ENCODE results near the gene LMO1.
A peak's percentile ranks its signal among the peaks of the same experiment; 100 is the strongest.

LMO1 gene

GRCh38 chr11:8234910-8235309 lies 28.8 kb downstream of the LMO1 start:
- no peaks in the 10 kb centered on the region for H3K36me3 Mint-ChIP-seq
- peaks cover 7% of the 10 kb centered on the region for H3K4me1 Mint-ChIP-seq
- peaks cover 3% of the 10 kb centered on the region for H3K27me3 Mint-ChIP-seq
- H3K9me3 Mint-ChIP-seq, result no peaks in the 10 kb centered on the region
- ATAC-seq (ENCODE audit: low read depth) (peak; percentile 63), DNase-seq (ENCODE audit: low spot score in 2 of 2) (no peak)
- H3K27ac Mint-ChIP-seq, result no peak overlapping the region
- H3K4me3 Mint-ChIP-seq, result no peak overlapping the region

- H3K27ac Mint-ChIP-seq, result no peak overlapping the region
These were observed 29.3 kb downstream of the LMO1 start for GRCh38 chr11:8234425-8234821.

GRCh38 chr11:8233691-8234424 lies 29.8 kb downstream of the LMO1 start:
- no peak overlapping the region for H3K4me3 Mint-ChIP-seq
- no peaks in the 10 kb centered on the region for H3K36me3 Mint-ChIP-seq
- H3K27ac Mint-ChIP-seq, result no peak overlapping the region
- no peak for ATAC-seq (ENCODE audit: low read depth)
- DNase-seq (ENCODE audit: low spot score in 2 of 2), result no peak
- peaks cover 3% of the 10 kb centered on the region for H3K27me3 Mint-ChIP-seq
- peaks cover 7% of the 10 kb centered on the region for H3K4me1 Mint-ChIP-seq
- no peaks in the 10 kb centered on the region for H3K9me3 Mint-ChIP-seq

More at GRCh38 chr11:8234425-8234821, 29.3 kb downstream of the LMO1 start:
- Mint-ChIP-seq H3K27me3 (peaks cover 3% of the 10 kb centered on the region), H3K4me3 (no peak overlapping the region), H3K9me3 (no peaks in the 10 kb centered on the region), H3K4me1 (peaks cover 7% of the 10 kb centered on the region), H3K36me3 (no peaks in the 10 kb centered on the region)
- no peak for DNase-seq (ENCODE audit: low spot score in 2 of 2)
- no peak for ATAC-seq (ENCODE audit: low read depth)

- no peaks in the 10 kb centered on the region for H3K36me3 Mint-ChIP-seq
- DNase-seq (ENCODE audit: low spot score in 2 of 2), result no peak
- no peak overlapping the region for H3K27ac Mint-ChIP-seq
- no peak for ATAC-seq (ENCODE audit: low read depth)
- peaks cover 7% of the 10 kb centered on the region for H3K4me1 Mint-ChIP-seq
- H3K9me3 Mint-ChIP-seq, result no peaks in the 10 kb centered on the region
- no peaks in the 10 kb centered on the region for H3K27me3 Mint-ChIP-seq
- no peak overlapping the region for H3K4me3 Mint-ChIP-seq
These were observed 30.6 kb downstream of the LMO1 start for GRCh38 chr11:8232849-8233606.

GRCh38 chr11:8232414-8232813 lies 31.3 kb downstream of the LMO1 start:
- H3K27me3 Mint-ChIP-seq, result no peaks in the 10 kb centered on the region
- no peak for DNase-seq (ENCODE audit: low spot score in 2 of 2)
- H3K27ac Mint-ChIP-seq, result no peak overlapping the region
- no peak overlapping the region for H3K4me3 Mint-ChIP-seq
- no peaks in the 10 kb centered on the region for H3K36me3 Mint-ChIP-seq
- no peak for ATAC-seq (ENCODE audit: low read depth)
- peaks cover 7% of the 10 kb centered on the region for H3K4me1 Mint-ChIP-seq
- H3K9me3 Mint-ChIP-seq, result no peaks in the 10 kb centered on the region

GRCh38 chr11:8231979-8232378 lies 31.7 kb downstream of the LMO1 start:
- H3K36me3 Mint-ChIP-seq, result no peaks in the 10 kb centered on the region
- no peak overlapping the region for H3K4me3 Mint-ChIP-seq
- H3K9me3 Mint-ChIP-seq, result no peaks in the 10 kb centered on the region
- ATAC-seq (ENCODE audit: low read depth), result no peak
- H3K27ac Mint-ChIP-seq, result no peak overlapping the region
- no peaks in the 10 kb centered on the region for H3K27me3 Mint-ChIP-seq
- DNase-seq (ENCODE audit: low spot score in 2 of 2), result no peak
- peaks cover 7% of the 10 kb centered on the region for H3K4me1 Mint-ChIP-seq

- Mint-ChIP-seq H3K4me3 (no peak overlapping the region), H3K27ac (no peak overlapping the region), H3K9me3 (no peaks in the 10 kb centered on the region), H3K36me3 (no peaks in the 10 kb centered on the region), H3K4me1 (peaks cover 10% of the 10 kb centered on the region), H3K27me3 (no peaks in the 10 kb centered on the region)
- DNase-seq (ENCODE audit: low spot score in 2 of 2) (no peak), ATAC-seq (ENCODE audit: low read depth) (no peak)
These were observed 32.5 kb downstream of the LMO1 start for GRCh38 chr11:8230921-8231847.

- ATAC-seq (ENCODE audit: low read depth) (no peak), DNase-seq (ENCODE audit: low spot score in 2 of 2) (no peak)
- Mint-ChIP-seq H3K27ac (no peak overlapping the region), H3K27me3 (no peaks in the 10 kb centered on the region), H3K4me1 (peaks cover 12% of the 10 kb centered on the region), H3K9me3 (no peaks in the 10 kb centered on the region), H3K36me3 (no peaks in the 10 kb centered on the region), H3K4me3 (no peak overlapping the region)
These were observed 33.4 kb downstream of the LMO1 start for GRCh38 chr11:8230178-8230859.

GRCh38 chr11:8229299-8230177 lies 34.1 kb downstream of the LMO1 start:
- ATAC-seq (ENCODE audit: low read depth) (no peak), DNase-seq (ENCODE audit: low spot score in 2 of 2) (no peak)
- Mint-ChIP-seq H3K9me3 (no peaks in the 10 kb centered on the region), H3K27ac (no peak overlapping the region), H3K4me3 (no peak overlapping the region), H3K27me3 (no peaks in the 10 kb centered on the region), H3K4me1 (peaks cover 7% of the 10 kb centered on the region), H3K36me3 (no peaks in the 10 kb centered on the region)

GRCh38 chr11:8228231-8228630 lies 35.4 kb downstream of the LMO1 start:
- Mint-ChIP-seq H3K27ac (no peak overlapping the region), H3K36me3 (no peaks in the 10 kb centered on the region), H3K4me3 (no peak overlapping the region), H3K9me3 (no peaks in the 10 kb centered on the region), H3K4me1 (peaks cover 5% of the 10 kb centered on the region), H3K27me3 (peaks cover 1% of the 10 kb centered on the region)
- no peak for ATAC-seq (ENCODE audit: low read depth)
- DNase-seq (ENCODE audit: low spot score in 2 of 2), result no peak

- DNase-seq (ENCODE audit: low spot score in 2 of 2) (no peak), ATAC-seq (ENCODE audit: low read depth) (no peak)
- peaks cover 1% of the 10 kb centered on the region for H3K27me3 Mint-ChIP-seq
- H3K4me3 Mint-ChIP-seq, result no peak overlapping the region
- H3K4me1 Mint-ChIP-seq, result peaks cover 5% of the 10 kb centered on the region
- no peak overlapping the region for H3K27ac Mint-ChIP-seq
- no peaks in the 10 kb centered on the region for H3K9me3 Mint-ChIP-seq
- H3K36me3 Mint-ChIP-seq, result no peaks in the 10 kb centered on the region
These were observed 36.2 kb downstream of the LMO1 start for GRCh38 chr11:8227156-8228152.

GRCh38 chr11:8225589-8226036 lies 38.1 kb downstream of the LMO1 start:
- DNase-seq (ENCODE audit: low spot score in 2 of 2), result peak; percentile 70 to 80
- Mint-ChIP-seq H3K9me3 (no peaks in the 10 kb centered on the region), H3K36me3 (no peaks in the 10 kb centered on the region), H3K4me3 (no peak overlapping the region), H3K27me3 (peaks cover 1% of the 10 kb centered on the region), H3K4me1 (peaks cover 5% of the 10 kb centered on the region), H3K27ac (no peak overlapping the region)
- ATAC-seq (ENCODE audit: low read depth), result peak; percentile 72
